HepG2 (cell line): ENCODE data around the gene LRRC74B.

ENCODE experiments used
- EP300 ChIP-seq, 3 experiments: sonication (generic) in 1 of 3; formaldehyde crosslinking in 1 of 3; IDR thresholded peaks; 2 replicates each; pipeline versions ENCODE4 v1.5.1 to v1.6.1; 2011 to 2020; ENCODE audit warnings: low read depth in 2 of 3, low read length in 2 of 3, borderline replicate concordance in 1 of 3, improper control_type of control experiment in 1 of 3, mild to moderate bottlenecking in 1 of 3, missing genetic modification reagents in 1 of 3, moderate library complexity in 1 of 3
- HNRNPUL1 ChIP-seq: fragments of 200-400 bp; formaldehyde crosslinking; IDR thresholded peaks from 2 replicates; pipeline ENCODE4 v1.6.1; 2017; ENCODE audit warnings: low read depth, mild to moderate bottlenecking, low read length, moderate library complexity
- HOXA7 ChIP-seq: sonication (generic); formaldehyde crosslinking; IDR thresholded peaks from 2 replicates; pipeline ENCODE4 v1.8.1; 2022; ENCODE audit warnings: mild to moderate bottlenecking, missing genetic modification reagents, moderate library complexity
- POLR2A ChIP-seq, 2 experiments: IDR thresholded peaks; 2 replicates each; pipeline ENCODE4 v1.6.1; 2011; ENCODE audit warnings: low read depth in 2 of 2, low read length in 2 of 2, mild to moderate bottlenecking in 1 of 2, moderate library complexity in 1 of 2; ENCODE audit not compliant: insufficient read depth in 1 of 2
- POLR2AphosphoS5 ChIP-seq: IDR thresholded peaks from 2 replicates; pipeline ENCODE4 v1.6.1; 2012; ENCODE audit warnings: low read depth, low read length
- TBP ChIP-seq: sonication (generic); formaldehyde crosslinking; IDR thresholded peaks from 2 replicates; pipeline ENCODE4 v1.5.0; 2020; ENCODE audit warnings: missing genetic modification reagents
- TGIF2 ChIP-seq: IDR thresholded peaks from 2 replicates; pipeline ENCODE4 v1.6.1; 2016; ENCODE audit warnings: control low read depth, missing compliant biosample characterization
- ZBTB7A ChIP-seq: sonication (generic); formaldehyde crosslinking; IDR thresholded peaks from 2 replicates; pipeline ENCODE4 v1.8.0; 2022; ENCODE audit warnings: mild to moderate bottlenecking, missing genetic modification reagents
- ZNF121 ChIP-seq: sonication (generic); formaldehyde crosslinking; IDR thresholded peaks from 2 replicates; pipeline ENCODE4 v1.5.0; 2020; ENCODE audit warnings: mild to moderate bottlenecking, missing genetic modification reagents
- ZNF451 ChIP-seq: sonication (generic); formaldehyde crosslinking; IDR thresholded peaks from 2 replicates; pipeline ENCODE4 v1.5.0; 2020; ENCODE audit warnings: mild to moderate bottlenecking, missing genetic modification reagents
- ZNF709 ChIP-seq: sonication (generic); formaldehyde crosslinking; IDR thresholded peaks from 2 replicates; pipeline ENCODE4 v1.5.0; 2020; ENCODE audit warnings: mild to moderate bottlenecking, missing genetic modification reagents
- TF ChIP-seq, protein P1 (sequence below): sonication (generic); IDR thresholded peaks from 2 replicates; pipeline ENCODE4 v1.6.1; 2016; ENCODE audit warnings: low read depth, borderline replicate concordance
- TF ChIP-seq, protein P2 (sequence below), 2 experiments: sonication (generic) in 1 of 2; formaldehyde crosslinking in 1 of 2; IDR thresholded peaks; 2 replicates each; pipeline versions ENCODE4 v1.5.1 to v1.6.1; 2011 to 2020; ENCODE audit warnings: borderline replicate concordance in 1 of 2, low read depth in 1 of 2, low read length in 1 of 2, mild to moderate bottlenecking in 1 of 2, missing genetic modification reagents in 1 of 2, moderate library complexity in 1 of 2
- TF ChIP-seq, protein P3 (sequence below): sonication (generic); formaldehyde crosslinking; IDR thresholded peaks from 2 replicates; pipeline ENCODE4 v1.5.0; 2020; ENCODE audit warnings: mild to moderate bottlenecking, missing genetic modification reagents, moderate library complexity

DNA sequence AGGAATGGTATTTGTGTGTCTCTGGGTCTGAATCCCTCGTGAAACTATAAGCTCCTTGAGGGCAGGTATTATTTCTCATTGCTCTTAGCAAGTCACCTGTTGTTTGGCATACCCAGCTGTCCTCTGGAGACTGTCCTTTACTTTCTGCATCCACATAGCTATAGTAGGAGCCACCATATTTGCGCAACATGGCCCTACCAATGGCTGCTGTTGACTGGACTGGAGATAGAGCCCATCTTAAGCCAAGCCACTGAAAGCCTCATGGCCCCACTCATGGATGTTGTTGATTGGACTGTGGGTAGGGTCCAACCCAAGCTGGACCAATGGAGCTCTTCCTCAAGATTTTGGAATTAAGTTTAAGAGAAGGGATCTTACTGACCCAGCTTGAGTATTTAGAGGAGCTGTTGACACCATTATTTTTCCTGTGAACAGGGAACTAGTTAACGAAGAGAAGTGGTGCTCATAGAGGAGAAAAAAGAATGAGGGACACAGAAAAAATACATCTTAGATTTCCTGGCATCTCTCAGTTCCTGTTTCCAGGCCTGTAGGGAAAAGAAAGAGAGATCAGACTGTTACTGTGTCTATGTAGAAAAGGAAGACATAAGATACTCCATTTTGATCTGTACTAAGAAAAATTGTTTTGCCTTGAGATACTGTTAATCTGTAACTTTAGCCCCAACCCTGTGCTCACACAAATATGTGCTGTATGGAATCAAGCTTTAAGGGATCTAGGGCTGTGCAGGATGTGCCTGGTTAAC, 47.2 kb downstream of the LRRC74B start:
- TF ChIP-seq HNRNPUL1 (no peak), POLR2AphosphoS5 (no peak), POLR2A (IDR thresholded peaks at IDR 0.05; ENCODE audit: insufficient read depth in 1 of 2, low read depth in 2 of 2, low read length in 2 of 2) (no peak), HOXA7 (CRISPR knock-in tag) (no peak), TBP (no peak), ZNF121 (no peak), ZBTB7A (no peak), ZNF709 (CRISPR knock-in tag) (no peak), ZNF451 (CRISPR knock-in tag) (no peak), EP300 (IDR thresholded peaks at IDR 0.05; ENCODE audit: low read depth in 2 of 2, low read length in 2 of 2) (no peak), EP300 (CRISPR knock-in tag; IDR thresholded peaks at IDR 0.05; ENCODE audit: borderline replicate concordance) (no peak), TGIF2 (CRISPR knock-in tag) (no peak)
- TF ChIP-seq, protein P1, sequence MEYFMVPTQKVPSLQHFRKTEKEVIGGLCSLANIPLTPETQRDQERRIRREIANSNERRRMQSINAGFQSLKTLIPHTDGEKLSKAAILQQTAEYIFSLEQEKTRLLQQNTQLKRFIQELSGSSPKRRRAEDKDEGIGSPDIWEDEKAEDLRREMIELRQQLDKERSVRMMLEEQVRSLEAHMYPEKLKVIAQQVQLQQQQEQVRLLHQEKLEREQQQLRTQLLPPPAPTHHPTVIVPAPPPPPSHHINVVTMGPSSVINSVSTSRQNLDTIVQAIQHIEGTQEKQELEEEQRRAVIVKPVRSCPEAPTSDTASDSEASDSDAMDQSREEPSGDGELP = no peak
- TF ChIP-seq, protein P2, sequence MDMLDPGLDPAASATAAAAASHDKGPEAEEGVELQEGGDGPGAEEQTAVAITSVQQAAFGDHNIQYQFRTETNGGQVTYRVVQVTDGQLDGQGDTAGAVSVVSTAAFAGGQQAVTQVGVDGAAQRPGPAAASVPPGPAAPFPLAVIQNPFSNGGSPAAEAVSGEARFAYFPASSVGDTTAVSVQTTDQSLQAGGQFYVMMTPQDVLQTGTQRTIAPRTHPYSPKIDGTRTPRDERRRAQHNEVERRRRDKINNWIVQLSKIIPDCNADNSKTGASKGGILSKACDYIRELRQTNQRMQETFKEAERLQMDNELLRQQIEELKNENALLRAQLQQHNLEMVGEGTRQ (IDR thresholded peaks at IDR 0.05; ENCODE audit: low read depth, low read length) = no peak
- TF ChIP-seq, protein P2 (CRISPR knock-in tag; IDR thresholded peaks at IDR 0.05; ENCODE audit: borderline replicate concordance) = no peak
- TF ChIP-seq, protein P3, sequence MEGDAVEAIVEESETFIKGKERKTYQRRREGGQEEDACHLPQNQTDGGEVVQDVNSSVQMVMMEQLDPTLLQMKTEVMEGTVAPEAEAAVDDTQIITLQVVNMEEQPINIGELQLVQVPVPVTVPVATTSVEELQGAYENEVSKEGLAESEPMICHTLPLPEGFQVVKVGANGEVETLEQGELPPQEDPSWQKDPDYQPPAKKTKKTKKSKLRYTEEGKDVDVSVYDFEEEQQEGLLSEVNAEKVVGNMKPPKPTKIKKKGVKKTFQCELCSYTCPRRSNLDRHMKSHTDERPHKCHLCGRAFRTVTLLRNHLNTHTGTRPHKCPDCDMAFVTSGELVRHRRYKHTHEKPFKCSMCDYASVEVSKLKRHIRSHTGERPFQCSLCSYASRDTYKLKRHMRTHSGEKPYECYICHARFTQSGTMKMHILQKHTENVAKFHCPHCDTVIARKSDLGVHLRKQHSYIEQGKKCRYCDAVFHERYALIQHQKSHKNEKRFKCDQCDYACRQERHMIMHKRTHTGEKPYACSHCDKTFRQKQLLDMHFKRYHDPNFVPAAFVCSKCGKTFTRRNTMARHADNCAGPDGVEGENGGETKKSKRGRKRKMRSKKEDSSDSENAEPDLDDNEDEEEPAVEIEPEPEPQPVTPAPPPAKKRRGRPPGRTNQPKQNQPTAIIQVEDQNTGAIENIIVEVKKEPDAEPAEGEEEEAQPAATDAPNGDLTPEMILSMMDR = no peak
